ENCODE data around the gene GAS2L2.

- TF ChIP-seq, protein P1, sequence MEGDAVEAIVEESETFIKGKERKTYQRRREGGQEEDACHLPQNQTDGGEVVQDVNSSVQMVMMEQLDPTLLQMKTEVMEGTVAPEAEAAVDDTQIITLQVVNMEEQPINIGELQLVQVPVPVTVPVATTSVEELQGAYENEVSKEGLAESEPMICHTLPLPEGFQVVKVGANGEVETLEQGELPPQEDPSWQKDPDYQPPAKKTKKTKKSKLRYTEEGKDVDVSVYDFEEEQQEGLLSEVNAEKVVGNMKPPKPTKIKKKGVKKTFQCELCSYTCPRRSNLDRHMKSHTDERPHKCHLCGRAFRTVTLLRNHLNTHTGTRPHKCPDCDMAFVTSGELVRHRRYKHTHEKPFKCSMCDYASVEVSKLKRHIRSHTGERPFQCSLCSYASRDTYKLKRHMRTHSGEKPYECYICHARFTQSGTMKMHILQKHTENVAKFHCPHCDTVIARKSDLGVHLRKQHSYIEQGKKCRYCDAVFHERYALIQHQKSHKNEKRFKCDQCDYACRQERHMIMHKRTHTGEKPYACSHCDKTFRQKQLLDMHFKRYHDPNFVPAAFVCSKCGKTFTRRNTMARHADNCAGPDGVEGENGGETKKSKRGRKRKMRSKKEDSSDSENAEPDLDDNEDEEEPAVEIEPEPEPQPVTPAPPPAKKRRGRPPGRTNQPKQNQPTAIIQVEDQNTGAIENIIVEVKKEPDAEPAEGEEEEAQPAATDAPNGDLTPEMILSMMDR (IDR thresholded peaks at IDR 0.05; ENCODE audit: low read depth, low read length) = no peak
- no peak for TF ChIP-seq EZH2phosphoT487 (IDR thresholded peaks at IDR 0.05; ENCODE audit: low read depth)
Observed at GRCh38 chr17:35795871-35796265, 42.8 kb upstream of the GAS2L2 start.
